ENCODE measurements around the gene TMOD4.

The TMOD4 gene

DNA sequence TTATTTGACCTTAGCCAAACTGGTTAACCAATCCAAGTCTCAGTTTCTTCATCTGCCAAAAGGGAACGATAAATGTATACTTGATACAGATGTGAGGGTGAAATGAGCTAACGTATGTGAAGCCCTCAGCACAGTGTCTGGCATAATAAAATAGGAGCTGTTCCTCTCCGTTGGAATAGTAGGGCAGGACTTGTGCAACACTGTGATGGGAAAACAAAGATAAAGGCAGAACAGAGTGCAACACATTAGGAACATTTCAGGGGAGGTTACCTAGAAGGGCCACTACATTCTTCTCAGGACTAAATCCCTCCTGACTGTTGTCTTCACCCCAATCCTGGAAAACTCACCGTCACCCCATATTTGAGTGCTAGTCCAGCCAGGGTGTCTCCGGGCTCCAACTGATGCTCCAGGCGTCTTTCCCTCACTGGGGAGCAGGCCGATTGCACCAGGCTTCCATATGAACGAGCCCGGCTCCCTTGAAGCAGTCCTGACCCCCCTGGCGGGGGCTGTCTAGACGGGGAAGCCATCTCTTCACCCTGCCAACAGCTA is 11.0 kb downstream of the TMOD4 start:
- TF ChIP-seq ZNF274 (IDR thresholded peaks at IDR 0.05; ENCODE audit: low read depth, low read length), result no peak
- peak overlapping the region; percentile 75 for H3K4me3 ChIP-seq (ENCODE audit: low read length)

DNA sequence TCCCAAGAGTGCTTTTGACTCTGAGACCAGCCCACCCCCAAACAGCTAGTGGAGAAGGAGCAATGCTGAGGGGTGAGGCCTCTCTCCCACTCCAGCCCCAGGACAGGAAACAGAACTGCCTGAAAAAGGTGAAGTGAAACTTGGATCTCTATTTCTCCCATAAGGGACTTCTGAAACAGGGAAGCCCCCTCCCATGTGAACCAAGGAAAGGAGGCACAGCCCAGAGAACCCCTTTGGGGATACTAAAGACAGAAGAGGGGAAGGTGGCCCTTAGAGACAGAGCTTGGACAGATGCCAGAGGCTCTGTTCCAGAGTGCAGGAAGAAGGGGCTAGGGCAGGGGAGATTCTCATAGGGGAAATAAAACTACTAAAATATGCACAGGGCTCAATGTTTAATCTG is 16.4 kb downstream of the TMOD4 start:
- no peak overlapping the region for H3K4me3 ChIP-seq (ENCODE audit: low read length)
- no peak for TF ChIP-seq ZNF274 (IDR thresholded peaks at IDR 0.05; ENCODE audit: low read depth, low read length)

DNA sequence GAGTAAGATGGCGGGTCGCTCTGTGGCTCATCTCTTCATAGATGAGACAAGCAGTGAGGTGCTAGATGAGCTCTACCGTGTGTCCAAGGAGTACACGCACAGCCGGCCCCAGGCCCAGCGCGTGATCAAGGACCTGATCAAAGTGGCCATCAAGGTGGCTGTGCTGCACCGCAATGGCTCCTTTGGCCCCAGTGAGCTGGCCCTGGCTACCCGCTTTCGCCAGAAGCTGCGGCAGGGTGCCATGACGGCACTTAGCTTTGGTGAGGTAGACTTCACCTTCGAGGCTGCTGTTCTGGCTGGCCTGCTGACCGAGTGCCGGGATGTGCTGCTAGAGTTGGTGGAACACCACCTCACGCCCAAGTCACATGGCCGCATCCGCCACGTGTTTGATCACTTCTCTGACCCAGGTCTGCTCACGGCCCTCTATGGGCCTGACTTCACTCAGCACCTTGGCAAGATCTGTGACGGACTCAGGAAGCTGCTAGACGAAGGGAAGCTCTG is 17.0 kb downstream of the TMOD4 start:
- no peak overlapping the region for H3K4me3 ChIP-seq (ENCODE audit: low read length)
- no peak for TF ChIP-seq ZNF274 (IDR thresholded peaks at IDR 0.05; ENCODE audit: low read depth, low read length)

DNA sequence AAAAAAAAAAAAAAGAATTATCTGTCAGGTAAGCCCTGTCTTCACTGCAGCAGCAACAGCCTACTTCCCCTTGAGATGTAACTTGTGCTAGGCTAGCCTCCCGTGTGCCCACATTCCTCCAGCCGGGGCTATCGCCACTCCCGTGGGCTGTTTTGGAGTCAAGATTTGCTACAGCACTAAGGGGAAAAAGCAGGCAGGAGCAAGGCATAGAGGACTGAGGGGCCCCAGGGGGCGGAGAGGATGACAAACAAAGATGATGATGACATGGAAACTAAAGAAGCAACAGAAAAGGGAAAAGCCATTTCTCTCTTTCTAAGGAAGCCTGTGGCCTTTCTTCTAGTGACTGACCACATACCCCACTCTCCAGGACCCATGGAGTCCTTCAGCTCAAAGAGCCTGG is 17.5 kb downstream of the TMOD4 start:
- no peak overlapping the region for H3K4me3 ChIP-seq (ENCODE audit: low read length)
- no peak for TF ChIP-seq ZNF274 (IDR thresholded peaks at IDR 0.05; ENCODE audit: low read depth, low read length)

DNA sequence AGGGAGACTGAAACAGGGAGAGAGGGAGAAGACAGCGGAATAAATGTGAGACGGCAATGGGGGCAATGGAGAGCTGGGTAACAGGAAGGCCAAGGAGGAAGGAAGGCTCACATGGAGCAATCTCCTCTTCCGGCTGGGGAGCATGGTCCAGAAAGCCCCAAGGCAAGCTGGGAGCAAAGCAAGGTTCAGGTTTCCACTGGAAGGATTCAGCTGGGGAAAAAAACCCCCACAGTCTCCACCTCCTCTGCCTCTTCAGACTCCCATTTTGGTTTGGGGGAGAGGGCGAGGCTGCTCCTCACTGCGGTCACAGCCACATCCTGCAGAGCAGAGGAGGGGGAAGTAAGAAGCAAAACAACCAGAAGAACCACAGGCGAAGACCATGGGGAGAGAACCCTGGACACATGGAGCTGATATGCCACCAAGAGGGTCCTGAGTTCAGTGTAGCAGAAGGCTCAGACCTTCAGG is 18.7 kb downstream of the TMOD4 start:
- H3K4me3 ChIP-seq (ENCODE audit: low read length), result peak overlapping the region; percentile 86
- no peak for TF ChIP-seq ZNF274 (IDR thresholded peaks at IDR 0.05; ENCODE audit: low read depth, low read length)

DNA sequence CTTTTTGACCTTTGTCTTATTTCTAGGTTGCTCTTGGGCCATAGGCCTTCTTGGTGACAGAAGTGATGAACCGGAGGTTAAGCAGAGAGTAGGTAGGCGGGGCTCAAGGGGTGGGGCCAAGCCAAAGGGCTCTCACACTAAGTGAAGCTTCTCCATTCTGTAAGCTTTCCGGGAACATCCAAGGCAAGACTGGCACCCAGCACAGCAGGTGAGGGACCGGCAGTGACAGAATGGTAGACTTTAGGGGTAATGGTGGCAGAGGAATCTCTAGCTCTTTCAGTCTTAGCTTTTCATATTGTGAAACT is 19.3 kb downstream of the TMOD4 start, which contains the start of gene TNFAIP8L2:
Gene TNFAIP8L2 (plus strand): TSS at position 135 of the 305 bp plus-strand sequence. CDS start 2,049 bp downstream, outside the sequence.
- peak within 1 kb of the TSS; percentile 86 for H3K4me3 ChIP-seq (ENCODE audit: low read length)
- TF ChIP-seq ZNF274 (IDR thresholded peaks at IDR 0.05; ENCODE audit: low read depth, low read length), result no peak

DNA sequence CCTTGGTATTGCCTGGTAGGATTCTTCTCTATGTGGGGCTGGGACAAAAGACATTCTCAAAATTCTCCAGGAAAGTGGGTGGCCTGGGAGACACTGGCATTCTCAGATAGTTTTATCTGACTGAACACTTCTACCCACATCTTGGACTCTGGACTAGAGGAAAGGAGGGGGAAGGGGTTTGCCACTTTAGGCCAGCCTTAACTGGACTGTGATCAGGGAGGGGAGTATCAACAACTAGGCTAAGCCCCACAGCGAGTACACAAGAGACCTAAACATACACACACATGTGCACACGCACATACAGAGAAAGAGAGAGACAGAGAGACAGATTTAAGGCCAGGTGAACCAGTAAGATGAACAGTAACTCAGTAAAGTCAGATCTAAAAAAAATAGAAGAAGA is 28.1 kb downstream of the TMOD4 start:
- no peak for TF ChIP-seq ZNF274 (IDR thresholded peaks at IDR 0.05; ENCODE audit: low read depth, low read length)
- no peak overlapping the region for H3K4me3 ChIP-seq (ENCODE audit: low read length)

DNA sequence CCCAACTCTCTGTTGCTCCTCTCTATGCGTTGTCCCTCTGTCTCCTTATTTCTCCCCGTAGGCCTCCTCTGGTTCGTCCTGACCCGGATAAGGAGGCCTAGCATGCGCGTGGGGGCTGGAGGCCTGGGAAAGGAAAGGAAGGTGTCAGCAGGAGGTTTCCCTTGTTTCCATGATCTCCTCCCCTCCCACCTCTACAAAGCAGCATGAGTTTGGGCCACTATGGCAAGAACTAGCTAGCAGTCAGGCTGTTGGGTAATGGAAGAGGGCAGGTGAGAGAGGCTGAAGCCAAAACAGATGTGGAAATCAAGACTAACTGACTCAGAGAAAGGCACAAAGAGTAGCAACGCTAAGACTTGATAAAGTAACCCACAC is 28.7 kb downstream of the TMOD4 start:
- no peak for TF ChIP-seq ZNF274 (IDR thresholded peaks at IDR 0.05; ENCODE audit: low read depth, low read length)
- H3K4me3 ChIP-seq (ENCODE audit: low read length), result peak overlapping the region; percentile 75; the same call in 1 of the 2 replicates

DNA sequence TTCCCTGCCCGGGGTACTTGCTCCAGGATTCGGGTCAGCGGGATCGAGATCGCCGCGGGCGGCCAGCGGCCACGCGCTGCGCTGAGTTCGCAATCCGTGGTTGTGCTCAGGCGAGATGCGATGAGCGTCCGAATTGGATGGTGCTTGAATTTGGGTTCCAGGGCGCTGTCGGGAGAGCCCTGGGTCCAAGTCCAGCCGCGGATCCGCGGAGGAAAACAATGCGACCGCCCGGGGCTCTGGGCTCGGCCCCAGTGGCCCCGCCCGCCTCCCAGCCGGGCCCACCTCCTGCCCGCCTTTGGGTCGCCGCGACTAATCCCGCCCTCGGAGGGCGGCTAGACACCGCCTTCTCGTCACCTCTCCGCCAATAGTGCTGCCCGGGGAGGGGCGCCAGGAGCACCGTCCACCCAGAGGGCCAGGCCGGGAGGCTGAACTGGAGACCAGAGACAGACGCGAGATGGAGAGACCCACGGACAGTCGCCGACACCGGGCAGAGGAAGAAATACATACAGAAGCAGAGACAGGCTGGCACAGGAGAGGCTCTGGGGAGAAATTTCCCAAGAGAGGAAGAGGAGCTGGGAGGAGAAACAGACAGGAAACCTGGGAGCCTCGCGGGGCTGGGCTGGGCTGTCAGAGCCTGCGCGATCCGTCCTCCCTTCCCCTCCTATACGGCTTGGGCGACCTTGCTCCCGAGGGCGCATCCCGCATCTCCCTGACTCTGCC is 29.2 kb downstream of the TMOD4 start, which contains the start of gene SEMA6C:
Gene SEMA6C (minus strand): TSS at position 220 of the 720 bp plus-strand sequence. CDS start 4,010 bp downstream, outside the sequence.
- TF ChIP-seq ZNF274 (IDR thresholded peaks at IDR 0.05; ENCODE audit: low read depth, low read length), result no peak

DNA sequence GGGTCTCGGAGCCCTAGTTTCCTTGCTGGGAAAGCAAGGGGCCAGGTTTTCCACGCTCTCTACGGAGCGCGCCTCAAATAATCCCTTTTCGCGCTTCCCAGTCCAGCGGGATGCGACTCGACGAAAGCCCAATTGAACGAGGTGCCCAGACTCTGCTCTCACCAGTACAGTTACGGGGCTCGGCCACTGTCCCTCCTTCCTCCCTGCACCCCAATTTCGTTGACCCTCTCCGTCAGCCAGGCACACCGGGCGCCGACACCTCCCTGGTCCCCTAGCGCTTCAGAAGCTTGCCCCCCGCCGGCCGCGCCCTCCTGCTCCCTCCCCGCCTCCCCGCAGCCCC is 29.7 kb downstream of the TMOD4 start:
- TF ChIP-seq ZNF274 (IDR thresholded peaks at IDR 0.05; ENCODE audit: low read depth, low read length), result no peak
- peak overlapping the region; percentile 75 for H3K4me3 ChIP-seq (ENCODE audit: low read length)

More for the DNA sequence above, 29.2 kb downstream of the TMOD4 start, which contains the start of gene SEMA6C:
- H3K4me3 ChIP-seq (ENCODE audit: low read length), result peak within 1 kb of the TSS; percentile 75

DNA sequence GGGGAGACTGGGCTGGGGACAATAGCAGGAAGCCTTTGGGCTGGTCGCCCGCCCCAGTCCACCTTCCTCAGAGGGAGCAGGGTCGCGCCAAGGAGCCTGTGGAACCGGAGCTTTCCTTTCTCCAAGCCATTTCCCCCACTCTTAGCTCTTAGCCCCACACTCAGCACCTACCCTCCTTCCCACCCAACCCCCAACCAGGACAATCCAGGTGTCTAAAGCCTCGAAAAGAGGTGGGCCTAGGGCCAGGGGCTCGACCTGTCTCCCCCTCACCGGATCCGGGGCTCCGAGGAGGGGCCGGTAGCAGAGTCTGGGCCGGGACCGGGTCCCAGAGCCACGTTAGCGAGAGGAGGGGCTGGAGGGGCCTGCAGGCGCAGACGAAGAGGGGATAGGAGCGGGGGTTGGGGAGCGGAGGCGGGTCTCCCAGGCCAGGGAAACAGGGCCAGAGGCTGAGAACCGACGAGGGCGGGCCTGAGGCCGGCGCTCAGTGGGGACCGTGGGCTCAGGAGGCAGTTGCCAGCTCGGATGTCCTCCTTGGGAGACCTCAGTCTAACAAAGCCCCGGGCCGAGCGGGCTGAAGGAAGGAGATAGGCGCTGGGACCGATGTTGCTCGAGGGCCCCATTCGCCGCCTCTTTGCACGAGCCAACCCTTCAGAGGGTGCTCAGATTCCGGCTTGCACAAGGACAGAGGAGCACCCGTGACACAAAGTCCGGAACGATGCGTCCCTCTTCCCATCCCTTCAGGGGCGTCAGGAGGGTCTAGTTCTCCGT is 30.3 kb downstream of the TMOD4 start:
- H3K4me3 ChIP-seq (ENCODE audit: low read length), result peak overlapping the region; percentile 75; the same call in 1 of the 2 replicates
- TF ChIP-seq ZNF274 (IDR thresholded peaks at IDR 0.05; ENCODE audit: low read depth, low read length), result no peak

DNA sequence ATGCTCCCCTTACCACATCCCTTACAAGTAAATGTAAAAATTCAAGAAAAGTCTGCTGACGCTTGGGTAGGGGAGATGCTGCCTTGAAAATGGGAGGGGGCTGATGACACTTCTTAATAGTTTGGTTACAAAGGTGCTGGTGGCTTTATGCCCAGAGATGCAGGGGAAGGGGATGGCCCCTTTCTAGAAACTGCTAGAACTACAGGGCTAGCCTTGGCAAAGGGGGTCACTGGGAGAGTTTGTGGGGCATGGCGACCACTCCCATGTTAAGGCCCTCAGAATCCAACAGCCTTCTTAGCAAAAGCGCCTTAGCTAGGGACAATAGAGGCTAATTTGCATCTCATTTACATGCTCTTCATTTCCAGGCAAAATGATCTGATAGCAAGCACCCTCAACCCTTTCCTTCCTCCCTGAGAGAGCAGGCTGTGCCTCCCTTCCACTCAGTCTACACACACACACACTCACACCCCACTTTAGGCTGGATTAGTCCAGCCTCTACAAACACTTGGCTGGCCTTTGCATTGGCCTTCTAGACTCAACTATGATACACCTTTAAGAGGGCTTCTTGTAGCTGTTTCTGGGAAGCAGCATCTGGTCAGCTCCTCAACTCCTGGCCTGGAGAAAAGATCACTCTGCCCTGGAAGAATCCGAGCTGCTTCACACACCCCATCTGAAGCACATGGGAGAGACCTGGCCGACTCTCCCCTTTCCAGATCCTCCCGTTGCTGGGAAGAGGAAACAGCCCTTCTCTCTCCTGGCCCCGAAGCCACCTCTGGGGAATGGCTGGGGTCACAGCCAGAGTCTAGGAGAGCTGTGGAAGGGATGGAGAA is 31.1 kb downstream of the TMOD4 start:
- no peak for TF ChIP-seq ZNF274 (IDR thresholded peaks at IDR 0.05; ENCODE audit: low read depth, low read length)
- no peak overlapping the region for H3K4me3 ChIP-seq (ENCODE audit: low read length)

DNA sequence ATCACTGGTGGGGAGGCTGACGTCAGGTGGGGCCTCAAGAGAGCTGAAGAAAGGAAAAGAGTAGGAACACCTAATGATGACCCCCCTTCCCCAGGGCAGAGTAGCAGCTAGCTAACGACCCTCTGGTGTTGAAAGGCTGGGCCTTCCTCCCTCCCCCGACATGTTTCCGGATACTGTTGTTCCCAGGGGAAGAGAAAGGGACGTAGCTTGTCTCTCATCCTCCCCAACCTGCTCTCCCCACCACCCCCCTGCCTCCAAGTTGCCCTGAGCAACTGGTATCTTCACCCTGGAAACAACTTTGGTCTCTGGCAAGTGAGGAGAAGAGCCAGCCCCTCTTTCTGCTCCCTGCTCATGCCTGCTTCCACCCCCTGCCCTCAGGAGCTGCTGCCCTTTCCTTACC is 31.8 kb downstream of the TMOD4 start:
- H3K4me3 ChIP-seq (ENCODE audit: low read length), result no peak overlapping the region
- no peak for TF ChIP-seq ZNF274 (IDR thresholded peaks at IDR 0.05; ENCODE audit: low read depth, low read length)

DNA sequence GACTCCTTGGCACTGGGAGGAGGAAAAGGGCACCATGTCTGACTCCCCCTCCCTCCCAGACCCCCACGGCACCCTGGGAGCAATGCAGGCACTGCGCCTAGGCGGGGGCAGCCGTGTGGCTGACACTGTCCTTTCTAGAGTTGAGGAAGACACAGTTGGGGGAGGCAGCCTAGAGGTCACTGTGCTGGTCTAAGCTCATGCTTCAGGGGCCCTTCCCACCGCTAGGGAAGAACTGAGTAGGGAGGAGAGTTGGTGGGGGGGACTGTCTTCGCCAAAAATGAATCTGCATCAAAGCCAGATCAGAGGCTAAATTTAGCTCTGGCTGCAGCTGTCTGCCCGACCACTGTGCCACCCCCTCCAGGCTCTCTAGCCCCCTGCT is 32.7 kb downstream of the TMOD4 start:
- H3K4me3 ChIP-seq (ENCODE audit: low read length), result no peak overlapping the region
- no peak for TF ChIP-seq ZNF274 (IDR thresholded peaks at IDR 0.05; ENCODE audit: low read depth, low read length)
